ENCODE data around the gene GTSE1. TPM values are rescaled to one million over a fixed set of nuclear protein-coding genes. Genes with fewer than 3 reads are reported as not detected.

Gene GTSE1
- total RNA-seq, 1 donor, result 10.4 TPM

- DNase-seq (ENCODE audit: low read depth), result no peak
- H3K4me3 ChIP-seq (ENCODE audit: low read depth, low read length), result no peak overlapping the region
- TF ChIP-seq CTCF (IDR thresholded peaks at IDR 0.05; ENCODE audit: insufficient read depth, low read depth, low read length), result no peak
These were observed 68.5 kb downstream of the GTSE1 start for GRCh38 chr22:46365166-46365624.

GRCh38 chr22:46366327-46366731 lies 69.7 kb downstream of the GTSE1 start:
- no peak for DNase-seq (ENCODE audit: low read depth)
- TF ChIP-seq CTCF (IDR thresholded peaks at IDR 0.05; ENCODE audit: insufficient read depth, low read depth, low read length), result no peak
- H3K4me3 ChIP-seq (ENCODE audit: low read depth, low read length), result no peak overlapping the region

GRCh38 chr22:46366801-46367706 lies 70.4 kb downstream of the GTSE1 start:
- no peak for DNase-seq (ENCODE audit: low read depth)
- H3K4me3 ChIP-seq (ENCODE audit: low read depth, low read length), result no peak overlapping the region
- no peak for TF ChIP-seq CTCF (IDR thresholded peaks at IDR 0.05; ENCODE audit: insufficient read depth, low read depth, low read length)

GRCh38 chr22:46367707-46368191 lies 71.1 kb downstream of the GTSE1 start:
- peak; percentile 38 for DNase-seq (ENCODE audit: low read depth)
- H3K4me3 ChIP-seq (ENCODE audit: low read depth, low read length), result no peak overlapping the region
- TF ChIP-seq CTCF (IDR thresholded peaks at IDR 0.05; ENCODE audit: insufficient read depth, low read depth, low read length), result peak; percentile 79

- H3K4me3 ChIP-seq (ENCODE audit: low read depth, low read length), result no peak overlapping the region
- TF ChIP-seq CTCF (IDR thresholded peaks at IDR 0.05; ENCODE audit: insufficient read depth, low read depth, low read length), result no peak
- DNase-seq (ENCODE audit: low read depth), result no peak
These were observed 71.8 kb downstream of the GTSE1 start for GRCh38 chr22:46368422-46368821.

- no peak for TF ChIP-seq CTCF (IDR thresholded peaks at IDR 0.05; ENCODE audit: insufficient read depth, low read depth, low read length)
- DNase-seq (ENCODE audit: low read depth), result no peak
- no peak overlapping the region for H3K4me3 ChIP-seq (ENCODE audit: low read depth, low read length)
These were observed 72.4 kb downstream of the GTSE1 start for GRCh38 chr22:46368871-46369715.
